ES-I3 (cell line): ENCODE results near the gene CD8B.
"Not testable (repeated sequence)": the region's sequence is repeated elsewhere in the genome, so short reads cannot be mapped to it uniquely, and the experiment has no call there.

ENCODE experiments used
- H3K36me3 ChIP-seq: 2 replicates; pipeline ENCODE4 v1.6.1; 2013; ENCODE audit warnings: mild to moderate bottlenecking, low read length, control low read depth, moderate library complexity; ENCODE audit not compliant: insufficient read depth
- H3K4me1 ChIP-seq: 2 replicates; pipeline ENCODE4 v1.6.1; 2013; ENCODE audit warnings: mild to moderate bottlenecking, control low read depth, low read length; ENCODE audit not compliant: insufficient read depth
- H3K9ac ChIP-seq: 2 replicates; pipeline ENCODE4 v1.6.1; 2013; ENCODE audit warnings: low read depth, mild to moderate bottlenecking, low read length, moderate library complexity
- H3K9me3 ChIP-seq: 2 replicates; pipeline ENCODE4 v1.6.1; 2013; ENCODE audit warnings: mild to moderate bottlenecking, low read length, moderate library complexity; ENCODE audit not compliant: control insufficient read depth, insufficient read depth

The CD8B gene

DNA sequence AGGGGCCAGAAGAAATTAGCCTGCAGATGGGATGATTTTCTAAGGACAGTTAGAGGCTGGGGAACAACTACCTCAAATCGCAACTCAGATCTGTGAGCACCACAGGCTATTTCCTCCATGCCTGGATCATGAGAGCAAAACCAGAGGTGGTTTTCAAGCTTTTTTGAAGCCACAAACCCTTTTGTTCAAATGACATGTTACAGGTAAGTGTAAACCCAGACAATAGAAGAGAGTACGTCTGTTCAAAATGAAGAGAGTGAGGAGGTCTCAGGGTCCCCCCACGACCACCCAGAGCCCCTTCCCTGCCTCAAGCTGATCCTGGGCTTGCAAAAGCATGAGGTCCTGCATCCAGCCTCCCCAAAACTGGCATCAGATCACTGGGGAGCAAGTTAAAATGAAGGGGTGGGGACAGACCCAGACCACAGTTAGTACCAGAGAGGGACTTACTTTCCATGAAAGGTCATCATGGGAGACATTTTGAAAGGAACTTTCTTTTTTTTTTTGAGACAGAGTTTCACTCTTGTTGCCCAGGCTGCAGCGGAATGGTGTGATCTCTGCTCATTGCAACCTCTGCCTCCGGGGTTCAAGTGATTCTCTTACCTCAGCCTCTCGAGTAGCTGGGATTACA lies 19.0 kb downstream of the CD8B start:
- H3K9me3 ChIP-seq, H3K4me1 ChIP-seq, H3K36me3 ChIP-seq, H3K9ac ChIP-seq: not testable (repeated sequence)

GRCh38 chr2:86841330-86841729 lies 20.4 kb downstream of the CD8B start:
- H3K9me3 ChIP-seq, H3K9ac ChIP-seq, H3K4me1 ChIP-seq, H3K36me3 ChIP-seq: not testable (repeated sequence)

DNA sequence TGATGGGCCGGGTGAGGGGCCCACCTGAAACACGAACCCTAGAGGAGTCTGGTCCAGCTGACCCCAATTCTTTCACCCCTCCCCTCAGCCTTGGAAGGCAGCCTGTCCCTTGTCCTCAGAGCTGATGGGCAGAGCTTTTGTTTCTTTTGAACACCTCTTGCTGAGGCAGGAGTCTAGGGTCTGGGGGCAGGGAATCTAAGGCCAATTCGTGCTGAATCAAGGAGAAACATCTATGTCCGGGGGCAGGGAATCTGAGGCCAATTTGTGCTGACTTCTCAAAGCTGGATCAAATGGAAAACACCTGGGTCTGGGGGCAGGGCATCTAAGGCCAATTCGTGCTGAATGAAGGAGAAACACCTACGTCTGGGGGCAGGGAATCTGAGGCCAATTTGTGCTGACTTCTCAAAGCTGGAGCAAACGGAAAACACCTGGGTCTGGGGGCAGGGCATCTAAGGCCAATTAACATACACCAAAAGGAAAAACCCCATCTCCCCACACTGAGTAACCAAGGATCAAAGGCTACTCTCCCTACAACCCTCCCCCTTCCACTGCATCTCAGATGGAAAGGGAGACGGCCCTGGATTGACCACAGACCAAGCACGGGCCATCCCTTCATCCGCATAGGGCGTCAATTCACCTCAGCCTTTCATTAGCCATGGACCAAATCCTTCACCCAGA lies 21.7 kb downstream of the CD8B start:
- H3K9me3 ChIP-seq, H3K4me1 ChIP-seq, H3K36me3 ChIP-seq, H3K9ac ChIP-seq: not testable (repeated sequence)

DNA sequence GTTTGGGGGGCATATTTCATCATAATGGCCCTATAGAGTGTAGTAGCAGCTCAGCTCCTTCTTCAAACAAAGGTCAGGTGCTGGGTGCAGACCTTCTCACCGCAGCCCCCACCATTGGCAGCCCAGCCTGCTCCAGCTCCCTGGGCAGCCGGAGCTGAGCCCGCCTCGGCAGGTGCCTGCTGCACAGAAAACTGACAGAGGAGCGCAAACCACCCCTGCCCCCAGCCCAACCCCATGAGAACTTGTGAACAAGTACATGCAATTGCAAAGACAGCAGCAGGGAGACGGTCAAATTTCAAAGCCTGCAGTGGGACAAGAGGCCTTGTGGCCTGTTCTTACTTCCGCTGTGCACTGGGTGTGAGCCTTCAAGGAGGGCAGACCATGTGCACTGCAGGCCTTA lies 22.2 kb downstream of the CD8B start:
- H3K4me1 ChIP-seq, H3K36me3 ChIP-seq, H3K9me3 ChIP-seq, H3K9ac ChIP-seq: not testable (repeated sequence)

DNA sequence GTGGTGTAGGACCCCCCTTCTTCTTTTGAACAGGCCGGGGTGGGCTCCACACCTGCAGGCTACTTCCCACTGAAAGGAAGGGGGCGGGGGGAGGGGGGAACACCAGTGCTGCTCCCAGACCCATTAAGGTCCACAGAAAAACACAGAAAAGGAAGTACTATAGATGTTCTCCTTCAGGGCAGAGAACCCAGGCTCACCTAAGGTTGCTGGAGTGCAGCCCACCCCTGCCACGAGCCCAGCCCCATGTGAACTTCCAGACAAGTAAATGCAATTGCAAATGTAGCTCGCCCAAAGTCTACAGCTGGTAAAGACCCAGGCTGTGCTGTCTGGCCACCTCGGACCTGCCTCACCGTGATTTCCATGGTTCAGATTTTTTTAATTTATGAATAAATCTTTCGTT lies 24.0 kb downstream of the CD8B start:
- H3K9me3 ChIP-seq, H3K4me1 ChIP-seq, H3K9ac ChIP-seq, H3K36me3 ChIP-seq: not testable (repeated sequence)

DNA sequence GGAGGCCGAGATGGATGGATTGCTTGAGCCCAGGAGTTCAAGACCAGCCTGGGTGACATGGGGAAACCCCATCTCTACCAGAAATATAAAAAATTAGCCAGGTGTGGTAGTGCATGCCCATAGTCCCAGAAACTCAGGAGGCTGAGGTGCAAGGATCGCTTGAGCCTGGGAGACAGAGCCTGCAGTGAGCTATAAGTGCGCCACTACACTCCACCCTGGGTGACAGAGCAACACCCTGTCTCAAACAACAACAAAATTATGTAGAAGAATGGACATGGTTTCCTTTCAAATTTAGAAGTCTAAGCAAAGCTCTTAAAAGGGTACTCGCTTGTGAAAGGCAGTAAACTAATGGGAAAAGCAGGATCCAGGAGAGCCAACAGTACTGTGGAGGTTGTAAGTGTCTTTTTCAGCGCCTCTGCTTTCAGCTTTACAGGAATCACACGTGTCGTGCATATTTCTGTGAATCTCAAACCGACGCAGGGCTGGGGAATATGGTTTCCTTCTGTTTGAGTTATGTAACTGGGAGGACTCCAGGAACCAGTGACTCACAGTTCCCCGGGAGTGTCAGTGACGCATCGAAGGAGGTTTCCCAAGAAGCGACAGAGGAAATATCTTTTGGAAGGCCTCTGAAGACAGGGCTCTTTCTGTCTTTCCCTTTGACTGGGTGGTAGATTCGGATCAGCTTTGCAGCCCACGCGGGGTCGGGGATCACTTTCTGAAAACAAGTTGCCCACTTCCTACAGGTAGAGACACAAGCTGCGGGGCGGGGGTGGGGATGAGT lies 24.6 kb downstream of the CD8B start:
- not testable (repeated sequence) for H3K9me3 ChIP-seq, H3K9ac ChIP-seq, H3K36me3 ChIP-seq, H3K4me1 ChIP-seq

DNA sequence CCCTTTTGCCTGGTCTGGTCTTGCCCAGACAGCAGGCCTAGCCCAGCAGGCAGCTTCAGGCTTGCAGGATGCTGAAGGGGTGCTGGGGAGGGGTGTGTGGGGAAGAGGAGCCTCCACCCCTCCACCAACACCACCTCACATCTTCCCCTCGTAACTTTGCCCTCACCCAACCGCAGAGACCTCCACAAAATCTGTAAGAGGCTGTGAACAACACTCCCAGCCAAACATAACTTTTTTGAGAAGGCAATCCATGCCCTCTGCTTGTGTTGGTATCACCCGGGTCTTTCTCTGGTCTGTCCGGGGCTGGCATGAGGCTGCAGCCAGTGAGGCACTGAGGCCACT lies 26.2 kb downstream of the CD8B start:
- H3K36me3 ChIP-seq, H3K9ac ChIP-seq, H3K9me3 ChIP-seq, H3K4me1 ChIP-seq: not testable (repeated sequence)

- no peaks in the 10 kb centered on the region for H3K36me3 ChIP-seq
- H3K4me1 ChIP-seq, result peaks cover 8% of the 10 kb centered on the region; the same call in 1 of the 2 replicates
- no peaks in the 10 kb centered on the region for H3K9me3 ChIP-seq
- no peak overlapping the region for H3K9ac ChIP-seq
Measured at GRCh38 chr2:86833315-86833714, 28.4 kb downstream of the CD8B start.

GRCh38 chr2:86832334-86833096 lies 29.2 kb downstream of the CD8B start:
- H3K9me3 ChIP-seq, result no peaks in the 10 kb centered on the region
- H3K36me3 ChIP-seq, result no peaks in the 10 kb centered on the region
- H3K9ac ChIP-seq, result no peak overlapping the region
- H3K4me1 ChIP-seq, result peaks cover 8% of the 10 kb centered on the region; the same call in 1 of the 2 replicates

GRCh38 chr2:86831537-86831936 lies 30.1 kb downstream of the CD8B start:
- Histone ChIP-seq H3K4me1 (peaks cover 8% of the 10 kb centered on the region; the same call in 1 of the 2 replicates), H3K9ac (no peak overlapping the region), H3K36me3 (no peaks in the 10 kb centered on the region)

GRCh38 chr2:86826951-86827350 lies 34.7 kb downstream of the CD8B start:
- no peak overlapping the region for H3K9ac ChIP-seq
- 0 out of 2 replicates have a peak, but pooled peaks cover 4% of the 10 kb centered on the region for H3K4me1 ChIP-seq
- H3K9me3 ChIP-seq, result peaks cover 6% of the 10 kb centered on the region
- no peaks in the 10 kb centered on the region for H3K36me3 ChIP-seq

More at GRCh38 chr2:86831537-86831936, 30.1 kb downstream of the CD8B start:
- H3K9me3 ChIP-seq, result no peaks in the 10 kb centered on the region

- H3K9me3 ChIP-seq, result peaks cover 6% of the 10 kb centered on the region
- no peak overlapping the region for H3K9ac ChIP-seq
- no peaks in the 10 kb centered on the region for H3K4me1 ChIP-seq
- H3K36me3 ChIP-seq, result no peaks in the 10 kb centered on the region
Measured at GRCh38 chr2:86825693-86826381, 35.8 kb downstream of the CD8B start.

DNA sequence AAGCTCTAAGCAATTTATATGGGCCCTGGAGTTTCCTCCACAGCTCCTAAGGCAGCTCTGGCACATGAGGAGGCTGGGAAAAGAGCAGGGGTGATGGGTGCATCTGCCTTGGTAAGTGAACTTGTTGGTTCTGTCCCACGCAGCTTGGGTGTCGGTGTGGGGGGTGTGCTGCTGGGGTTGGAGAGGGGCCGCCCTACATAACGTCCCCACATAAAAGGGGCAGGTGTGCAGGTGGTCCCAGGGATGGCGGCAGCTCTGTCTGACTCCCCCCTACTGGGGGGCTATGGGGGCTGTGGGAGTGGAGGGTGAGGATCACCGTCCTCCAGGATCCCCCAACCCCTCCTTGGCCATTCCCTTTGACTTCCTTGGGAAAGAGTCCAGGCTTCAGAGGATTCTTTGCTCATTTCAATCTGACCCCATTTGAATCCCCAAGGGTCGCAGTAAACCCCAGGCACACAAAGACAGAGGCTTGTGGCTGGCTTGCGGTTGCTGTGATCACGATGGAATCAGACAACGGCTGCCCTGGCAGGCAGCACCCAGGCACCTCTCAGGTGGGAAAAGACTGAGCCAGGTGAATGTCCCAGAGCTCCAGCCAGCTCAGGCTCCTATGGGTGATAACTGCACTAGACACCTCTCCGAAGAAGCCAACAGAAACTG lies 36.5 kb downstream of the CD8B start:
- H3K9ac ChIP-seq, result no peak overlapping the region

More for the DNA sequence above, 36.5 kb downstream of the CD8B start:
- H3K9me3 ChIP-seq, result peaks cover 6% of the 10 kb centered on the region
- H3K36me3 ChIP-seq, result no peaks in the 10 kb centered on the region
- H3K4me1 ChIP-seq, result no peaks in the 10 kb centered on the region
